BE2C (cell line): Measurements from ENCODE around the gene SURF2.
"Not testable (repeated sequence)": the region's sequence is repeated elsewhere in the genome, so short reads cannot be mapped to it uniquely, and the experiment has no call there.

Experiments used
- DNase-seq: peaks from one replicate; pipeline ENCODE4 v3.0.0-alpha.2; 2020
- H3K27me3 ChIP-seq: fragments of 250-450 bp; sonication (Bioruptor Pico); 2 replicates; pipeline ENCODE4 v1.5.1; 2020; ENCODE audit warnings: mild to moderate bottlenecking
- H3K36me3 ChIP-seq: fragments of 250-450 bp; sonication (Bioruptor Pico); 2 replicates; pipeline ENCODE4 v1.5.1; 2020; ENCODE audit warnings: mild to moderate bottlenecking
- H3K4me1 ChIP-seq: fragments of 250-450 bp; sonication (Bioruptor Pico); 2 replicates; pipeline ENCODE4 v1.5.1; 2020
- H3K4me3 ChIP-seq: 2 replicates; pipeline ENCODE4 v1.5.1; 2011; ENCODE audit warnings: low read depth, low read length
- H3K9me3 ChIP-seq: fragments of 250-450 bp; sonication (Bioruptor Pico); 2 replicates; pipeline ENCODE4 v1.5.1; 2020
- TF ChIP-seq, protein P1 (sequence below): IDR thresholded peaks from 2 replicates; pipeline ENCODE4 v1.5.1; 2012; ENCODE audit warnings: mild to moderate bottlenecking, low read depth, low read length

The SURF2 gene

DNA sequence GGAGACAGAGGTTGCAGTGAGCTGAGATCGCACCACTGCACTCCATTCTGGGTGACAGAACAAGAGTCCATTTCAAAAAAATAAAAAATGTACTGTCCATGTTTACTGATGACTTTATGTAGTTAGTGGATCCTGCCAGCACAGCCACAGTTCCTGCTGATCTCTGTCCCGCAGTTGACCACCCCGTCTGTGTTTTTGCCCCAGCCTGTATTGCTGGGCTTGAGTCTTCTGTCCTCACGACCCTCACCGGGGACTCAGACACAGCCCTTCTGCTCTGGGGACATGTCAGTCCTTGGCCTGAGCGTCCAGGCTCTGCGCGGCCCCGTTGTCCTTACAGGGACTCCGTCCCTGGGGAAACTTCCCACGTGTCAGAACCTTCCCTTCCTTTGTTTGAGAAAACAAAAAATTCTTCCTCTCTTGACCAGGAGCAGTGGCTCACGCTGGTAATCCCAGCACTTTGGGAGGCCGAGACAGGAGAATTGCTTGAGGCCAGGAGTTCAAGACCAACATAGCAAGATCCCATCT lies 34.9 kb upstream of the SURF2 start:
- Histone ChIP-seq H3K4me3 (no peak overlapping the region), H3K4me1 (no peaks in the 10 kb centered on the region), H3K27me3 (no peaks in the 10 kb centered on the region), H3K36me3 (no peaks in the 10 kb centered on the region), H3K9me3 (no peaks in the 10 kb centered on the region)
- no peak for DNase-seq
- TF ChIP-seq, protein P1, sequence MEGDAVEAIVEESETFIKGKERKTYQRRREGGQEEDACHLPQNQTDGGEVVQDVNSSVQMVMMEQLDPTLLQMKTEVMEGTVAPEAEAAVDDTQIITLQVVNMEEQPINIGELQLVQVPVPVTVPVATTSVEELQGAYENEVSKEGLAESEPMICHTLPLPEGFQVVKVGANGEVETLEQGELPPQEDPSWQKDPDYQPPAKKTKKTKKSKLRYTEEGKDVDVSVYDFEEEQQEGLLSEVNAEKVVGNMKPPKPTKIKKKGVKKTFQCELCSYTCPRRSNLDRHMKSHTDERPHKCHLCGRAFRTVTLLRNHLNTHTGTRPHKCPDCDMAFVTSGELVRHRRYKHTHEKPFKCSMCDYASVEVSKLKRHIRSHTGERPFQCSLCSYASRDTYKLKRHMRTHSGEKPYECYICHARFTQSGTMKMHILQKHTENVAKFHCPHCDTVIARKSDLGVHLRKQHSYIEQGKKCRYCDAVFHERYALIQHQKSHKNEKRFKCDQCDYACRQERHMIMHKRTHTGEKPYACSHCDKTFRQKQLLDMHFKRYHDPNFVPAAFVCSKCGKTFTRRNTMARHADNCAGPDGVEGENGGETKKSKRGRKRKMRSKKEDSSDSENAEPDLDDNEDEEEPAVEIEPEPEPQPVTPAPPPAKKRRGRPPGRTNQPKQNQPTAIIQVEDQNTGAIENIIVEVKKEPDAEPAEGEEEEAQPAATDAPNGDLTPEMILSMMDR = no peak

DNA sequence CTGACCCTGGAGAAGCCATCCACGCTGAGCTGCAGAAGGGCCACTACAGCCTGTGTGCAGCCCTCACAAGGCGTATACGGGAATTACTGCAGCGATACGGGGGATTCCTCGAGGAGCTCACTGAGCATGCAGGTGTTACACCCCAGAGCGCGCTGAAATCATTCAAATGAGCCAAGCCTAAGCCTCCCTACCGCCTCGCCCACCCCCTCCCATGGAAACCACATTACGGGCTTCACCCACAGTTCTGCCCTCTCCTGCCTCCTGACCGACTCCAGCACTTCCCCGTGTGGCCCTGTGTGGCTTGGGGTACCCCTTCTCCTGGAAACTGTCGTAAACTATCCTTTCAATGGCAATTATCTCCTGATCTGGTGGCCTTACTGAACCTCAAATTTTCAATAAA lies 33.6 kb upstream of the SURF2 start:
- TF ChIP-seq, protein P1 = no peak
- no peaks in the 10 kb centered on the region for H3K27me3 ChIP-seq
- H3K4me3 ChIP-seq = no peak overlapping the region
- no peaks in the 10 kb centered on the region for H3K9me3 ChIP-seq
- no peak for DNase-seq
- H3K4me1 ChIP-seq = no peaks in the 10 kb centered on the region
- no peaks in the 10 kb centered on the region for H3K36me3 ChIP-seq

DNA sequence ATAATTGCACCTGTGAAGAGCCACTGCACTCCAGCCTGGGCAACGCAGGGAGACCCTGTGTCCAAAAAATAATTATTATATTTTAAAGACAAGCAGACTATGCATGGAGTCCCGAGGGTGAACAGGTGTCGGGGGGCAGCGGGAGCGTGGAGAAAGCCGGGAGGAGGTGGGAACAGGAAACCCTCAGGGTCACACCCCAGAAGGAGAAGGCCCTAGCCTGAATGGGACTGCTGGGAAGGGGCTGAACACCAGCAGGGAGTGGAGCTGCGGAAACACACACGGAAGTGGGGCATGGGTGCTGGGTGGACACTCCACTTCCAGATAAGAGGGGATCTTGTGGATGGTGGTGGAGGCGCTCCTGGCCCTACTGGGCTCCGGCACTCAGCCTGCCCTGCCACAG lies 33.1 kb upstream of the SURF2 start:
- Histone ChIP-seq H3K27me3 (no peaks in the 10 kb centered on the region), H3K9me3 (no peaks in the 10 kb centered on the region), H3K4me1 (no peaks in the 10 kb centered on the region), H3K4me3 (no peak overlapping the region), H3K36me3 (no peaks in the 10 kb centered on the region)
- no peak for DNase-seq
- TF ChIP-seq, protein P1 = no peak

DNA sequence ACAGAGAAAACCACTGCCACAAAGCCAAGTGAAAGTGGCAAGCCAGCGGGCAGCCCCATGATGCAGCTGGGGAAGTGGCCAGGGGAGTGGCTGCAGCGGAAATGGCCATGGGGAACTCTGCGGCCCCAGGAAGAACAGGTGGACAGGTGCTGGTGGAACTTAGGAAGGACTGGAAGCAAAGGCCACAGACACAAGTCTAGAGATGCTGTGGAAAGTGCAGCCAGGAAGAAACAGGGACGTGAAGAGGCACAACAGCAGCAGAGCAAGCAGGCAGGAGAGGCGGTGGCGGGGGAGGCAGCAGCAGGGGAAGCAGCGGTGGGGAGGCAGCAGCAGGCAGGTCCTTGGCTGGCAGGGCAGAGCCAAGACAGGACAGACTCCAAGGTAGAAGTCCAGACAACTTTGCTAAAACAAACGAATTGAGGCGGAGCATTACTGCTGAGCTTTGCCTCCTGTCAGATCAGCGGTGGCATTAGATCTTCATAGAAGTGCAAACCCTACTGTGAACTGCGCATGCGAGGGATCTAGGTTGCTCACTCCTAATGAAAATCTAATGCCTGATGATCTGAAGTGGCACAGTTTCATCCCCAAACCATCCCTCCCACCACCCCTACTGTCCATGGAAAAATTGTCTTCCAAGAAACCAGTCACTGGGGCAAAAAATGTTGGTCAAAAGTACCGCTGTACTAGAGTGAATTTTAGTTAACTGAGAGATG lies 32.2 kb upstream of the SURF2 start:
- no peak overlapping the region for H3K4me3 ChIP-seq
- no peak for DNase-seq
- TF ChIP-seq, protein P1 = no peak
- no peaks in the 10 kb centered on the region for H3K27me3 ChIP-seq
- H3K4me1 ChIP-seq = no peaks in the 10 kb centered on the region
- H3K36me3 ChIP-seq = no peaks in the 10 kb centered on the region
- no peaks in the 10 kb centered on the region for H3K9me3 ChIP-seq

DNA sequence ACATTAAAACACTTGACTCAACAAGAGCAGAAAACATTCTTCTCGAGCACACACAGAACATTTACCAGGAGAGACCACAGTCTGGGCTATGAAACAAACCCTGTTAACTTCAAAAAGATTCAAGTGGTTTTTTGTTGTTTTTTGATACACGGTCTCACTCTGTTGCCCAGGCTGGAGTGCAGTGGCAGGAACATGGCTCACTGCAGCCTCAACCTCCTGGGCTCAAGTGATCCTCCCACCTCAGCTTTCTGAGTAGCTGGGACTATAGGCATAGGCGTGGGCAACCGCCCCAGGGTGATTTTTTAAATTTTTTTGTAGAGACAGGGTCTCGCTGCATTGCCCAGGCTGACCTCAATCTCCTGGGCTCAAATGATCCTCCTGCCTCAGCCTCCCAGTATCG lies 29.3 kb upstream of the SURF2 start:
- not testable (repeated sequence) for H3K4me1 ChIP-seq, H3K4me3 ChIP-seq, H3K27me3 ChIP-seq, H3K9me3 ChIP-seq, DNase-seq
- peaks cover 18% of the 10 kb centered on the region for H3K36me3 ChIP-seq

DNA sequence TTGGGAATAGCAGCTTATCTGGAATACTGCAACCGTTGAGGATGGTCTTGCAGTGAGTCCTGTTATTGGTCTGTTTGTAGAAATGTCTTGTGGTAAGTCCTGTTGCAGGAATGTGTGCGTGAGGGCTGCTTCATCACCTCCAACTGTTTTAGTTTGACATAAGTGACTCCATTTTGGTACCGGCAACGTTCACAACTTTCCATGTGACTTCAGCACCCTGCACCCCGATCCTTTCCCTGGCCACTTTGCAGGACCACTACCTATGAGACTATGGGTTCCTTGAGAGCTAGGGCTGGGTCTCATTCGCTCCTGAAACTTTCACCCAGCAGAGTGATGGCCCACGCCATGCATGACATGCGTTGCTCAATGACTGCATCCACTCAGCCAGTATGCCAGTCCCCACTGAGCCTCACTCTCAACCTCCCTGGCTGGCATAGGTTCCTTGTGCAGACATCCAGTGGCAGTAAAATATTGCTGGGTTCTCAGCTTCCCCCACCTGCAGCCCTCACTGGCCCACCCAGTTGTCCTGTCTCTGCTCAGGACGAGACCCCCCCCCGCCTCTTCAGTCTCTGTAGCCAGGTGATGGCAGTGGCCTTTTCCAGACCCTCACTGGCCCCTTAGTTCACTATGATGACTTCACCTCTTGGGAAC lies 28.4 kb upstream of the SURF2 start:
- H3K4me3 ChIP-seq = no peak overlapping the region
- TF ChIP-seq, protein P1 = no peak
- H3K27me3 ChIP-seq = no peaks in the 10 kb centered on the region
- peaks cover 28% of the 10 kb centered on the region for H3K36me3 ChIP-seq
- DNase-seq = no peak
- H3K9me3 ChIP-seq = no peaks in the 10 kb centered on the region
- no peaks in the 10 kb centered on the region for H3K4me1 ChIP-seq
